Stimulated activated memory B cell treated with anti-CD40 and anti-IgM and Interleukin-4, amounts not matched to agents 10 μg/mL and 1 μg/mL and 100 μg/mL, for 72 hours (primary cell): Measurements from ENCODE around the gene MANSC1.

Experiments used
- ATAC-seq: fragments of 150-1000 bp; cut with Tn5 transposase; 2 replicates; pipeline ENCODE4 v1.10.0; 2021
- H3K27ac Mint-ChIP-seq: one replicate; pipeline ENCODE4 v1.8.0; 2022; ENCODE audit warnings: mild to moderate bottlenecking, mixed read lengths
- H3K27me3 Mint-ChIP-seq: one replicate; pipeline ENCODE4 v1.8.0; 2022; ENCODE audit warnings: mixed read lengths
- H3K36me3 Mint-ChIP-seq: one replicate; pipeline ENCODE4 v1.8.0; 2022; ENCODE audit warnings: mixed read lengths
- H3K4me1 Mint-ChIP-seq: one replicate; pipeline ENCODE4 v1.8.0; 2022; ENCODE audit warnings: mixed read lengths
- H3K4me3 Mint-ChIP-seq: one replicate; pipeline ENCODE4 v1.8.0; 2022; ENCODE audit warnings: mild to moderate bottlenecking, moderate library complexity, mixed read lengths
- H3K9me3 Mint-ChIP-seq: one replicate; pipeline ENCODE4 v1.8.0; 2022; ENCODE audit warnings: mixed read lengths

MANSC1 gene

GRCh38 chr12:12376646-12377448 lies 26.8 kb upstream of the MANSC1 start:
- Mint-ChIP-seq H3K9me3 (no peaks in the 10 kb centered on the region), H3K27me3 (no peaks in the 10 kb centered on the region), H3K36me3 (peaks cover 29% of the 10 kb centered on the region), H3K4me1 (peaks cover 11% of the 10 kb centered on the region), H3K4me3 (no peak overlapping the region), H3K27ac (no peak overlapping the region)
- peak; percentile 65 for ATAC-seq

GRCh38 chr12:12372946-12373722 lies 23.1 kb upstream of the MANSC1 start:
- Mint-ChIP-seq H3K9me3 (no peaks in the 10 kb centered on the region), H3K27ac (no peak overlapping the region), H3K4me3 (no peak overlapping the region), H3K4me1 (peaks cover 15% of the 10 kb centered on the region), H3K27me3 (no peaks in the 10 kb centered on the region), H3K36me3 (peaks cover 45% of the 10 kb centered on the region)
- no peak for ATAC-seq

- Mint-ChIP-seq H3K4me1 (peaks cover 33% of the 10 kb centered on the region), H3K27me3 (no peaks in the 10 kb centered on the region), H3K36me3 (peaks cover 48% of the 10 kb centered on the region), H3K9me3 (no peaks in the 10 kb centered on the region), H3K27ac (no peak overlapping the region), H3K4me3 (no peak overlapping the region)
- no peak for ATAC-seq
Measured at GRCh38 chr12:12367482-12367998, 17.5 kb upstream of the MANSC1 start.

- H3K4me1 Mint-ChIP-seq: peaks cover 35% of the 10 kb centered on the region
- H3K27me3 Mint-ChIP-seq: no peaks in the 10 kb centered on the region
- H3K9me3 Mint-ChIP-seq: no peaks in the 10 kb centered on the region
- no peak overlapping the region for H3K4me3 Mint-ChIP-seq
- H3K27ac Mint-ChIP-seq: no peak overlapping the region
- no peak for ATAC-seq
- H3K36me3 Mint-ChIP-seq: peaks cover 49% of the 10 kb centered on the region
Measured at GRCh38 chr12:12366701-12367481, 16.8 kb upstream of the MANSC1 start.

- no peaks in the 10 kb centered on the region for H3K27me3 Mint-ChIP-seq
- H3K4me1 Mint-ChIP-seq: peaks cover 44% of the 10 kb centered on the region
- ATAC-seq: no peak
- no peaks in the 10 kb centered on the region for H3K9me3 Mint-ChIP-seq
- peaks cover 51% of the 10 kb centered on the region for H3K36me3 Mint-ChIP-seq
- H3K4me3 Mint-ChIP-seq: no peak overlapping the region
- no peak overlapping the region for H3K27ac Mint-ChIP-seq
Measured at GRCh38 chr12:12365931-12366431, 15.9 kb upstream of the MANSC1 start.

GRCh38 chr12:12365446-12365802 lies 15.4 kb upstream of the MANSC1 start:
- Mint-ChIP-seq H3K9me3 (no peaks in the 10 kb centered on the region), H3K36me3 (peaks cover 45% of the 10 kb centered on the region), H3K4me1 (peaks cover 45% of the 10 kb centered on the region), H3K27ac (no peak overlapping the region), H3K4me3 (no peak overlapping the region), H3K27me3 (no peaks in the 10 kb centered on the region)
- no peak for ATAC-seq

- Mint-ChIP-seq H3K27me3 (no peaks in the 10 kb centered on the region), H3K27ac (no peak overlapping the region), H3K4me3 (no peak overlapping the region), H3K4me1 (peaks cover 45% of the 10 kb centered on the region), H3K9me3 (no peaks in the 10 kb centered on the region), H3K36me3 (peaks cover 44% of the 10 kb centered on the region)
- no peak for ATAC-seq
Measured at GRCh38 chr12:12364787-12365445, 14.9 kb upstream of the MANSC1 start.

GRCh38 chr12:12358528-12358927 lies 8.5 kb upstream of the MANSC1 start:
- Mint-ChIP-seq H3K4me1 (peaks cover 40% of the 10 kb centered on the region), H3K4me3 (peak overlapping the region; percentile 96), H3K27me3 (no peaks in the 10 kb centered on the region), H3K9me3 (no peaks in the 10 kb centered on the region), H3K36me3 (peaks cover 12% of the 10 kb centered on the region), H3K27ac (peak overlapping the region; percentile 99)
- no peak for ATAC-seq

GRCh38 chr12:12357719-12358461 lies 7.8 kb upstream of the MANSC1 start:
- Mint-ChIP-seq H3K9me3 (no peaks in the 10 kb centered on the region), H3K27ac (peak overlapping the region; percentile 99), H3K36me3 (peaks cover 12% of the 10 kb centered on the region), H3K4me1 (peaks cover 40% of the 10 kb centered on the region), H3K27me3 (no peaks in the 10 kb centered on the region), H3K4me3 (peak overlapping the region; percentile 96)
- ATAC-seq: no peak

- peak; percentile 97 for ATAC-seq
- H3K27ac Mint-ChIP-seq: peak within 1 kb of the TSS; percentile 99
- peak within 1 kb of the TSS; percentile 96 for H3K4me3 Mint-ChIP-seq
- H3K4me1 Mint-ChIP-seq: peaks cover 40% of the 10 kb centered on the region
- H3K27me3 Mint-ChIP-seq: no peaks in the 10 kb centered on the region
- H3K9me3 Mint-ChIP-seq: no peaks in the 10 kb centered on the region
- H3K36me3 Mint-ChIP-seq: peaks cover 11% of the 10 kb centered on the region
Measured at GRCh38 chr12:12356896-12357718, 7.1 kb upstream of the MANSC1 start, which contains the start of gene BORCS5. TSS of gene BORCS5 (plus strand) at chr12:12357078. CDS start at chr12:12357452, 374 bp downstream.

GRCh38 chr12:12356467-12356895 lies 6.4 kb upstream of the MANSC1 start:
- Mint-ChIP-seq H3K27ac (peak overlapping the region; percentile 99), H3K9me3 (no peaks in the 10 kb centered on the region), H3K27me3 (no peaks in the 10 kb centered on the region), H3K4me1 (peaks cover 33% of the 10 kb centered on the region), H3K36me3 (peaks cover 5% of the 10 kb centered on the region), H3K4me3 (peak overlapping the region; percentile 96)
- ATAC-seq: no peak

- Mint-ChIP-seq H3K27me3 (no peaks in the 10 kb centered on the region), H3K36me3 (no peaks in the 10 kb centered on the region), H3K27ac (no peak overlapping the region), H3K9me3 (no peaks in the 10 kb centered on the region), H3K4me3 (no peak overlapping the region), H3K4me1 (peaks cover 28% of the 10 kb centered on the region)
- no peak for ATAC-seq
Measured at GRCh38 chr12:12353807-12354206, 3.8 kb upstream of the MANSC1 start.

GRCh38 chr12:12353276-12353675 lies 3.2 kb upstream of the MANSC1 start:
- H3K36me3 Mint-ChIP-seq: no peaks in the 10 kb centered on the region
- H3K4me1 Mint-ChIP-seq: peaks cover 23% of the 10 kb centered on the region
- H3K27ac Mint-ChIP-seq: no peak overlapping the region
- H3K27me3 Mint-ChIP-seq: no peaks in the 10 kb centered on the region
- ATAC-seq: no peak
- H3K9me3 Mint-ChIP-seq: no peaks in the 10 kb centered on the region
- H3K4me3 Mint-ChIP-seq: no peak overlapping the region
